ENCODE data around the gene SLC6A13. TPM values are rescaled to one million over a fixed set of nuclear protein-coding genes. Genes with fewer than 3 reads are reported as not detected.

The SLC6A13 gene
- total and polyA plus RNA-seq, 2 of the 13 experiments (the other 11 are each of a cell fraction or from before 2014, with no cell fraction given): 0.05 to 0.15 TPM

DNA sequence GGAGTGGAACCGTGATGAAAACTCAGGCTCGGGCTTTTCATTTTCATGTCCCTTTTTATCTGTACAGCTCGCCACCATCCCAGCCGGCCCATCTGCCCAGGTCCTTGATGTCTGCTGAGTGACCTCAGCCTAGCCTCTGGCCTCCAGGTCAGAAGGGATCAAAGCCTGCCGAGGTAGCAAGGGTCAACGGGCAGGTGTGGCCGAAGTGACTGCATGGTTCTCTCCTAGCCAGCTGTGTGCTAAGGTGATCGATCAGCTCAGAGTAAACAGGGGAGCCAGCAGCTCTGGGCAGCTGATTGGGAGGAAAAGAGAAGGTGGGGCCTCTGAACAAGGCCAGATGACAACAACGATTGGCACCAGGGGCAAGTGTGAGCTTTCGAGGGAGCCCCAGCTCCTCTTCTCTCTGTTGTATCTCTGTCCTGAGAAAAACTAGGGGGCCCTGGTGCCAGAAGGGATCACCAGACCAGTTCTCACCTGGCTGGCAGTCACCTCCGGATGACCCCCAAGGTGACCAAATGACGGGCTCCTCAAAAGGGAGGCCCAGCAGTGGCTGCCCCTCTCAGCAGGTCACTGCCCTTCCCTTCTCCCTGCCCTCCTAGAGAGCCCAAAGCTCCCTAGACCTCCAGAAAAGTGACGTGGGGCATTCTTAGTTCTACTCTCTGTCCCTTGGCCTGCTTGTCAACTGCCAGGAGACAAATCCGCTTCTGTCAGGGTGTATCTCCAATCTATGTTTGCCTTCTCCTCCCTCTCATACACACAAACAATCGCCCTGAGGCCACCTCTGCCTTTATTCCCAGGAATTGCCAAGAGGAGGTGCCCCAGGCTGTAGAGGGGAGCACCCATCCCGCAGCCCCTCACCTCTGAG, 52.1 kb downstream of the SLC6A13 start (continued):
- TF ChIP-seq, protein P1, sequence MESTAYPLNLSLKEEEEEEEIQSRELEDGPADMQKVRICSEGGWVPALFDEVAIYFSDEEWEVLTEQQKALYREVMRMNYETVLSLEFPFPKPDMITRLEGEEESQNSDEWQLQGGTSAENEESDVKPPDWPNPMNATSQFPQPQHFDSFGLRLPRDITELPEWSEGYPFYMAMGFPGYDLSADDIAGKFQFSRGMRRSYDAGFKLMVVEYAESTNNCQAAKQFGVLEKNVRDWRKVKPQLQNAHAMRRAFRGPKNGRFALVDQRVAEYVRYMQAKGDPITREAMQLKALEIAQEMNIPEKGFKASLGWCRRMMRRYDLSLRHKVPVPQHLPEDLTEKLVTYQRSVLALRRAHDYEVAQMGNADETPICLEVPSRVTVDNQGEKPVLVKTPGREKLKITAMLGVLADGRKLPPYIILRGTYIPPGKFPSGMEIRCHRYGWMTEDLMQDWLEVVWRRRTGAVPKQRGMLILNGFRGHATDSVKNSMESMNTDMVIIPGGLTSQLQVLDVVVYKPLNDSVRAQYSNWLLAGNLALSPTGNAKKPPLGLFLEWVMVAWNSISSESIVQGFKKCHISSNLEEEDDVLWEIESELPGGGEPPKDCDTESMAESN (CRISPR knock-in tag; conservative IDR thresholded peaks at IDR 0.05): peak; percentile 97
- TF ChIP-seq NCOA5 (CRISPR knock-in tag; IDR thresholded peaks at IDR 0.05) (no peak), ZIK1 (CRISPR knock-in tag; IDR thresholded peaks at IDR 0.05; ENCODE audit: borderline replicate concordance, low read depth) (peak; percentile 91; the same call in 1 of the 2 replicates), MATR3 (CRISPR knock-in tag; IDR thresholded peaks at IDR 0.05) (no peak), STAT5B (CRISPR knock-in tag; IDR thresholded peaks at IDR 0.05) (peak; percentile 83)
- TF ChIP-seq, protein P2, sequence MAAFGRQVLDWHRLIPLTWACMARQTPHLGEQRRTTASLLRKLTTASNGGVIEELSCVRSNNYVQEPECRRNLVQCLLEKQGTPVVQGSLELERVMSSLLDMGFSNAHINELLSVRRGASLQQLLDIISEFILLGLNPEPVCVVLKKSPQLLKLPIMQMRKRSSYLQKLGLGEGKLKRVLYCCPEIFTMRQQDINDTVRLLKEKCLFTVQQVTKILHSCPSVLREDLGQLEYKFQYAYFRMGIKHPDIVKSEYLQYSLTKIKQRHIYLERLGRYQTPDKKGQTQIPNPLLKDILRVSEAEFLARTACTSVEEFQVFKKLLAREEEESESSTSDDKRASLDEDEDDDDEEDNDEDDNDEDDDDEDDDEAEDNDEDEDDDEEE (CRISPR knock-in tag; IDR thresholded peaks at IDR 0.05): no peak
- TF ChIP-seq, protein P3, sequence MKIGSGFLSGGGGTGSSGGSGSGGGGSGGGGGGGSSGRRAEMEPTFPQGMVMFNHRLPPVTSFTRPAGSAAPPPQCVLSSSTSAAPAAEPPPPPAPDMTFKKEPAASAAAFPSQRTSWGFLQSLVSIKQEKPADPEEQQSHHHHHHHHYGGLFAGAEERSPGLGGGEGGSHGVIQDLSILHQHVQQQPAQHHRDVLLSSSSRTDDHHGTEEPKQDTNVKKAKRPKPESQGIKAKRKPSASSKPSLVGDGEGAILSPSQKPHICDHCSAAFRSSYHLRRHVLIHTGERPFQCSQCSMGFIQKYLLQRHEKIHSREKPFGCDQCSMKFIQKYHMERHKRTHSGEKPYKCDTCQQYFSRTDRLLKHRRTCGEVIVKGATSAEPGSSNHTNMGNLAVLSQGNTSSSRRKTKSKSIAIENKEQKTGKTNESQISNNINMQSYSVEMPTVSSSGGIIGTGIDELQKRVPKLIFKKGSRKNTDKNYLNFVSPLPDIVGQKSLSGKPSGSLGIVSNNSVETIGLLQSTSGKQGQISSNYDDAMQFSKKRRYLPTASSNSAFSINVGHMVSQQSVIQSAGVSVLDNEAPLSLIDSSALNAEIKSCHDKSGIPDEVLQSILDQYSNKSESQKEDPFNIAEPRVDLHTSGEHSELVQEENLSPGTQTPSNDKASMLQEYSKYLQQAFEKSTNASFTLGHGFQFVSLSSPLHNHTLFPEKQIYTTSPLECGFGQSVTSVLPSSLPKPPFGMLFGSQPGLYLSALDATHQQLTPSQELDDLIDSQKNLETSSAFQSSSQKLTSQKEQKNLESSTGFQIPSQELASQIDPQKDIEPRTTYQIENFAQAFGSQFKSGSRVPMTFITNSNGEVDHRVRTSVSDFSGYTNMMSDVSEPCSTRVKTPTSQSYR (CRISPR knock-in tag; IDR thresholded peaks at IDR 0.05; ENCODE audit: borderline replicate concordance): peak; percentile 91; the same call in 1 of the 2 replicates
- TF ChIP-seq, protein P4, sequence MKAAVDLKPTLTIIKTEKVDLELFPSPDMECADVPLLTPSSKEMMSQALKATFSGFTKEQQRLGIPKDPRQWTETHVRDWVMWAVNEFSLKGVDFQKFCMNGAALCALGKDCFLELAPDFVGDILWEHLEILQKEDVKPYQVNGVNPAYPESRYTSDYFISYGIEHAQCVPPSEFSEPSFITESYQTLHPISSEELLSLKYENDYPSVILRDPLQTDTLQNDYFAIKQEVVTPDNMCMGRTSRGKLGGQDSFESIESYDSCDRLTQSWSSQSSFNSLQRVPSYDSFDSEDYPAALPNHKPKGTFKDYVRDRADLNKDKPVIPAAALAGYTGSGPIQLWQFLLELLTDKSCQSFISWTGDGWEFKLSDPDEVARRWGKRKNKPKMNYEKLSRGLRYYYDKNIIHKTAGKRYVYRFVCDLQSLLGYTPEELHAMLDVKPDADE (CRISPR knock-in tag; IDR thresholded peaks at IDR 0.05): no peak
- TF ChIP-seq, protein P5, sequence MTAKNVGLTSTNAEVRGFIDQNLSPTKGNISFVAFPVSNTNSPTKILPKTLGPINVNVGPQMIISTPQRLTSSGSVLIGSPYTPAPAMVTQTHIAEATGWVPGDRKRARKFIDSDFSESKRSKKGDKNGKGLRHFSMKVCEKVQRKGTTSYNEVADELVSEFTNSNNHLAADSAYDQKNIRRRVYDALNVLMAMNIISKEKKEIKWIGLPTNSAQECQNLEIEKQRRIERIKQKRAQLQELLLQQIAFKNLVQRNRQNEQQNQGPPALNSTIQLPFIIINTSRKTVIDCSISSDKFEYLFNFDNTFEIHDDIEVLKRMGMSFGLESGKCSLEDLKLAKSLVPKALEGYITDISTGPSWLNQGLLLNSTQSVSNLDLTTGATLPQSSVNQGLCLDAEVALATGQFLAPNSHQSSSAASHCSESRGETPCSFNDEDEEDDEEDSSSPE (CRISPR knock-in tag; IDR thresholded peaks at IDR 0.05): peak; percentile 55
- TF ChIP-seq, protein P6, sequence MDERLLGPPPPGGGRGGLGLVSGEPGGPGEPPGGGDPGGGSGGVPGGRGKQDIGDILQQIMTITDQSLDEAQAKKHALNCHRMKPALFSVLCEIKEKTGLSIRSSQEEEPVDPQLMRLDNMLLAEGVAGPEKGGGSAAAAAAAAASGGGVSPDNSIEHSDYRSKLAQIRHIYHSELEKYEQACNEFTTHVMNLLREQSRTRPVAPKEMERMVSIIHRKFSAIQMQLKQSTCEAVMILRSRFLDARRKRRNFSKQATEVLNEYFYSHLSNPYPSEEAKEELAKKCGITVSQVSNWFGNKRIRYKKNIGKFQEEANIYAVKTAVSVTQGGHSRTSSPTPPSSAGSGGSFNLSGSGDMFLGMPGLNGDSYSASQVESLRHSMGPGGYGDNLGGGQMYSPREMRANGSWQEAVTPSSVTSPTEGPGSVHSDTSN (CRISPR knock-in tag; IDR thresholded peaks at IDR 0.05): peak; percentile 54
- TF ChIP-seq, protein P7, sequence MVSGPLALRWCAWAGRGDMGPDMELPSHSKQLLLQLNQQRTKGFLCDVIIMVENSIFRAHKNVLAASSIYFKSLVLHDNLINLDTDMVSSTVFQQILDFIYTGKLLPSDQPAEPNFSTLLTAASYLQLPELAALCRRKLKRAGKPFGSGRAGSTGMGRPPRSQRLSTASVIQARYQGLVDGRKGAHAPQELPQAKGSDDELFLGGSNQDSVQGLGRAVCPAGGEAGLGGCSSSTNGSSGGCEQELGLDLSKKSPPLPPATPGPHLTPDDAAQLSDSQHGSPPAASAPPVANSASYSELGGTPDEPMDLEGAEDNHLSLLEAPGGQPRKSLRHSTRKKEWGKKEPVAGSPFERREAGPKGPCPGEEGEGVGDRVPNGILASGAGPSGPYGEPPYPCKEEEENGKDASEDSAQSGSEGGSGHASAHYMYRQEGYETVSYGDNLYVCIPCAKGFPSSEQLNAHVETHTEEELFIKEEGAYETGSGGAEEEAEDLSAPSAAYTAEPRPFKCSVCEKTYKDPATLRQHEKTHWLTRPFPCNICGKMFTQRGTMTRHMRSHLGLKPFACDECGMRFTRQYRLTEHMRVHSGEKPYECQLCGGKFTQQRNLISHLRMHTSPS (CRISPR knock-in tag; IDR thresholded peaks at IDR 0.05; ENCODE audit: low read depth): peak; percentile 92
- TF ChIP-seq, protein P8, sequence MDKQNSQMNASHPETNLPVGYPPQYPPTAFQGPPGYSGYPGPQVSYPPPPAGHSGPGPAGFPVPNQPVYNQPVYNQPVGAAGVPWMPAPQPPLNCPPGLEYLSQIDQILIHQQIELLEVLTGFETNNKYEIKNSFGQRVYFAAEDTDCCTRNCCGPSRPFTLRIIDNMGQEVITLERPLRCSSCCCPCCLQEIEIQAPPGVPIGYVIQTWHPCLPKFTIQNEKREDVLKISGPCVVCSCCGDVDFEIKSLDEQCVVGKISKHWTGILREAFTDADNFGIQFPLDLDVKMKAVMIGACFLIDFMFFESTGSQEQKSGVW (CRISPR knock-in tag; IDR thresholded peaks at IDR 0.05; ENCODE audit: borderline replicate concordance): no peak
- TF ChIP-seq, protein P9, sequence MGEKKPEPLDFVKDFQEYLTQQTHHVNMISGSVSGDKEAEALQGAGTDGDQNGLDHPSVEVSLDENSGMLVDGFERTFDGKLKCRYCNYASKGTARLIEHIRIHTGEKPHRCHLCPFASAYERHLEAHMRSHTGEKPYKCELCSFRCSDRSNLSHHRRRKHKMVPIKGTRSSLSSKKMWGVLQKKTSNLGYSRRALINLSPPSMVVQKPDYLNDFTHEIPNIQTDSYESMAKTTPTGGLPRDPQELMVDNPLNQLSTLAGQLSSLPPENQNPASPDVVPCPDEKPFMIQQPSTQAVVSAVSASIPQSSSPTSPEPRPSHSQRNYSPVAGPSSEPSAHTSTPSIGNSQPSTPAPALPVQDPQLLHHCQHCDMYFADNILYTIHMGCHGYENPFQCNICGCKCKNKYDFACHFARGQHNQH (CRISPR knock-in tag; IDR thresholded peaks at IDR 0.05): peak; percentile 94
